A172 (cell line): ENCODE measurements around the gene PIK3CA. TPM values are rescaled to one million over a fixed set of nuclear protein-coding genes. Genes with fewer than 3 reads are reported as not detected.
A peak's percentile ranks its signal among the peaks of the same experiment; 100 is the strongest.

ENCODE experiments used
- DNase-seq: peaks from one replicate; pipeline ENCODE4 v3.0.0-alpha.2; 2015; ENCODE audit warnings: low spot score
- total RNA-seq: library from RNA; depleted of rRNA; stranded (reverse); fragments of >200 nt; shearing (Covaris generic); gene quantifications from 2 replicates; pipeline ENCODE4 v1.2.3, GENCODE V29; 2014

Gene PIK3CA
- total RNA-seq, 1 experiment from 2014 or later, result 23.1 TPM

DNA sequence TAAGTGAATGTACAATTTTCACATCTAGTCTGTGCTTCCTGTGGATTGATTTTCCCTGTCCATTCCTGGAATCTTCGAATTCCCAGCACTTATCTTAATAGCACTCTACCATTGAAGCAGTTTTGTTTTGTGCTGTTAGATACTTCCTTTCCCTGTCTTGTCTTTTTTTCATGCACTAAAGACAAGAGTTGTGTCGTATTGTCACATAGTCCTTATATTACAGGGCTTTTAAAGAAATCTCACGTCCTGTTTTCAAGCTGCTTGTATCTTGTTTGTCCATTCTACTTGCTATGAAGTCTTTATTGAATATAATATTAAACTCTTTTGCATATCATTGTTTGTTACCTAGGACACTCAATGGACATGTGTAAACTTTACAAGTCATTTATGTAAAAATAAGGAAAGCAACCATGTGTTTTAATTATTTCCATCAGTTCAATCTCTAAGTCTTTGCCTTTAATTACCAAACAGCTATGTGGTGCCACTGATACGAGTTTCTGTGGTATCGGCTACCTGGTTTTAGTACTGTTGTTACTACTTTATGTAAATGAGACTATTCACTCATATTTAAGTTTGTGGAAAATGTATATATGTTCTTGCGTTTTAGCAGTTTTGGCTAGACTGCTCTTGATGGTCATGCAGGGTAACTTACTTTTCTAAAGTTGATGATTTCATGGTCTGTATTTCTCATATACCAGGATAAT, 10.3 kb downstream of the PIK3CA start:
- DNase-seq, result no peak

DNA sequence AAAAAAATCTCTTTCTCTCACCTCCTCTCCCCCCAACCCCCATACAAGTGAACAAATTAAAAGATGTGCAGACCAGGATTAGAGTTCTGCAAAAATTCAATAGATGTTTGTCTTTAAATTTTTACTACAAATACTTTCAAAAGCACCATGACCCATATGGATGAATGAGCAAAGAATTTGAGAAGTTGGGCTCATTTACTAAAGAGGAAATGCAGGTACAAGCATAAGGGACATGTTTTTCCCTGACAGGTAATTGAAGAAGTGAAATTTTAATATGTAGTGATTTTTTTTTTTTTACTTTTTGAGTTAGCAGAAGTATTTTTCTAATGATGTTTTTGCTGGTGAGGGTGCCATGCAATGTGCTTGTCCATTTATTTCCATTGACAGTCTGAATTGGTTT, 15.3 kb downstream of the PIK3CA start:
- DNase-seq, result no peak

DNA sequence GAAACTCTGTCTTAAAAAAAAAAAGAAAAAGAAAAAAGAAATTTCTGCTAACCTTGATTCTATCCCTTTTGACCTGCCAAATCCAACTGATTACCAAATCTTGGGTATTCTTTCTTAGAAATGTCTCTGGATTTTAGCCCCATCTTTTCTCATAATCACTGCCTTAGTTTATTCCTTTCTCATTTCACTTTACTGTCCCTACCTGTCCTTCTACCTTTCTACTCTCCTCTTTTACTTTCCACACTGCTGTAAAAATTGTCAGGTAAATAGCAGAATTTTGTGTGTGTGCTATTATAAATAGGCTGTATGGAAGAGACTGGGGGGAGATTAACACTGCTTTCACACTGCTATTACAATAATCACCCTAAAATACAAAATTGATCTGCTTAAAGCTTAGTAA, 16.7 kb downstream of the PIK3CA start:
- no peak for DNase-seq

DNA sequence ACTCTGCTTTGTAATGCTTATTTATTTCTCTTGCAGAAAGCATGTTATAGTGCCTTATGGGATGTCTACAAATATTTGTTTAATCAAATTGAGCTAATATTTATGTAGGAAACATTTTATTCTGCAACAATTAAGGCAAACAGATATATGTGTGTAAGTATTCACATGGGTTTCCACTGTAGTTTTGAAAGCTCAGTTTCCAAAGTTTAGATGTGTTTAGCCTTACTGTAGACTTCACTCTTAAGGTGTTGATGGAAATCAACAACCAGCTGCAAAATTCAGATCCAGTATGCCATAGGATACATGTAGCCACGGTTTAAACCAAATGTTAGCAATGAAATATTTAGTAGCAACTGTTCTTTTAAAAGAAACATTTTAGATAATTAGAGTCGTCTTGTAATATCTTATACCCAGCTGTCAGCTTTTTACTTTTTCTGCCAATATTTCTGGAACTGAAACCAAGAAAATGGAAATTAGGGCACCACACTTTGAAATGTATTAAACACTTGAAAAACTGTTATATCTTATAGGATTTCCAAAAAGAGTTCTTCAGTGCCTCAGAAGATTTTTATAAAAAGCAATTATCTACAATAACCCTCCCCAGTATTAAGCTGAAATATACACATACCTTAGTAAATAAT, 18.5 kb downstream of the PIK3CA start:
- no peak for DNase-seq

DNA sequence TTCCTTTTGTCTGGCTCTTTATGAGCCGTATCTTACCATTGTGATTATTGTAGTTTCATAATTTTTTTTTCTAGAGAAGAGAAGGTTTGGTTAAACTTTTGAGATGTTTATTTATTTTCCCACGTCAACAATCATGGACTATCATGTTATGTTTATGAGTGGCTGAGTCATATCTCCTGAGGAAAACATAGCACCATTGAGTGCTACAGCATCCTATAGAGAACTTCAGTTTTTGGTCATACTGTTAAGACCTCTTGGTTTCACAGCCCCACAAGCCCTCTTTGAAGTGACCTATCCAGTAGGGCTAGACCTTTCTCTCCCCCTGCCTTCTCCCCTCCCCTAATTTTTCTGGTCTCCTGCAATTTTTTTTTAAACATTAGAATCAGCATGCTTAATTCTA, 20.8 kb downstream of the PIK3CA start:
- DNase-seq, result no peak

DNA sequence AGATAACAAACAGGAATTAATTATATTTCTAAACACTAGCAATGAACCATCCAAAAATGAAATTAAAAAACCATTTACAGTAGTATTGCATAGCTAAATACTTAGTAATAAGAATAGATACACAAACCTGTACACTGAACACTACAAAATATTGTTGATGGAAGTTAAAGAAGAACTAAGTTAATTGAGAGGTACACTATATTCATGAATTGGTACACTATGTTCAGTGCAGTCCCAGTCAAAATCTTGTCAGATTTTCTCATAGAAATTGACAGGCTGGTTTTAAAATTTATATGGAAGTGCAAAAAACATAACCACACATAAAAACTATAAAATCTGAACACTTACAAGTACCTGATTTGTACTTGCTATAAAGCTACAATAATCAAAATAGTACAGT, 24.4 kb downstream of the PIK3CA start:
- no peak for DNase-seq

DNA sequence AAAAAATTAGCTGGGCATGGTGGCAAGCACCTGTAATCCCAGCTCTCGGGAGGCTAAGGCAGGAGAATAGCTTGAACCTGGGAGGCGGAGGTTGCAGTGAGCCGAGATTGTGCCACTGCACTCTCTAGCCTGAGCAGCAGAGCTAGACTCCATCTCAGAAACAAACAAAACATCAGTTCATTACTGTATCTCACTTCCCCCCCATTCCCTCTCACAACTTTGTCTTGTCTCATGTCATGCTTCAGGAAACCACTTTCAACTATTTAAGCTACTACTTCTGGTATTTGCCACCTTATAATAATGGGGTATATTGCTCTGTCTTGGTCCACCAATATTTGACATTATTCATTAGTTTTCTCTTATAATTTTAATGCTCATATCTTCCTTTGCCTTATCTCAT, 26.2 kb downstream of the PIK3CA start:
- DNase-seq, result no peak

DNA sequence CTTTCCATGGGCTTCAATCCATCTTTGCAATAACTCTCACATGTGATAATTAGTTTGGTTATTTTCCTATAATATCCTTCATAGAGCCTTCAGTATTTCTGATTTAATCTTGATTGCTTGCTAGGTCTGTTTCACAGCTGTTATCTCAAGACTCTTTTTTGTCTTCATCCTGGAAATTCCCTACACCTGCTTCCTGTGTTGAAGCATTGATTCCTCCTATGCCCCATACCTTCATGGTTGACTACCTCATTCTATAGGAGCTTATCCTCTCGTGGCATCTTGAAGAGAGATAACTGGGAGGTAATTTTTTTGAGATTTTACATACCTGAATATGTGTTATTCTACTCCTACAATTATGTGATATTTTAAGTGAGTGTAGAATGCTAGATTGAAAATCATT, 26.7 kb downstream of the PIK3CA start:
- no peak for DNase-seq

DNA sequence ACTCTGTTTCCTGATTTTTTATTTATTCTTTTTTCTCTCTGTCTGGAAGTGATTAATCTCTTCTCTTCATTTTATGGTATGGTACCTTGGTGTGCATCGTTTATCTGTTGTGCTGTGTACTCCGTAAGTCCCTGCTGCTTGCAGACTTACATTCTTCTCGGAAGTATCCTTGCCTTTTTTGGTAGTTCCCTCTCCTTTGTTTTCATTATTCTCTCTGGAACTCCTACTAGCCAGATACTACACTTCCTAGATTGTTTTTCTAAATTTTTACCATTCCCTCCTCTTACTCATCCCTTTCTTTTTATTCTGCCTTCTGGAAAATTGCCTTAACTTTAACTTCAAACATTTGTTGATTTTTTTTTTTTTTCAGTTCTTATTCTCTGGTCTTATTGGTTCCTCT, 27.2 kb downstream of the PIK3CA start:
- no peak for DNase-seq

DNA sequence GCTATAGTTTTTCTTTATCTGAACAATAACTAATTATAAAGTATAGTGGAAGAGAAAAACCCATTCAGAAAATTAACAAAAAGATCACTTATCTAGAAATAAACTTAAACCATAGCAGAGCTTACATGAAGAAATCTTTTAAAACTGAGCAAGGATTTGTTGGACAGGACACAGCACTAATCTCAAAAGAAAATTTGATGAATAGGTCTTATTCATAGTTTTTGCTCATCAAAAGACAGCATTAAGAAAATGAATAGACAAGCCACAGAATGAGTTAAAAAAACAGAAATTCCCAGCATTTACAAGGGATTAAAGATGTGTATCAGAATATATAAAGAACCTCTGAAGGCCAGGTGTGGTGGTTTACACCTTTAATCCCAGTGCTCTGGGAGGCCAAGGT, 29.5 kb downstream of the PIK3CA start:
- no peak for DNase-seq

DNA sequence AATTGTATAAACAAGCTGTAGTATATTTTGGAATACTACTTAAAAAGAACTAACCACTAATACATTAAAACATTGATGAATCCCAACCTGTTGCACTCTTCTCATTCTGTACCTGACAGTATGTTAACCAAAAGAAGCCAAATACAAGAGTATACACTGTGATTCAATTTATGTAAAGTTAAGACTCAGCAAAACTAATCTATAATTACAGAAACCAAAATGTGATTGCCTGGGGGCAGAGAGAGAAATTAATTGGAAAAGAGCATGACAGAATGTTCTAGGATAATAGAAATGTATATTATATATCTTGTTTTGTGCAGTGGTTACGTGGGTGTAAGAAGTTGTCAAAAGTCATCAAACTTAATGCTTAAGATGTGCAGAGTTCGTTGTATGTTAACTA, 31.1 kb downstream of the PIK3CA start:
- no peak for DNase-seq

DNA sequence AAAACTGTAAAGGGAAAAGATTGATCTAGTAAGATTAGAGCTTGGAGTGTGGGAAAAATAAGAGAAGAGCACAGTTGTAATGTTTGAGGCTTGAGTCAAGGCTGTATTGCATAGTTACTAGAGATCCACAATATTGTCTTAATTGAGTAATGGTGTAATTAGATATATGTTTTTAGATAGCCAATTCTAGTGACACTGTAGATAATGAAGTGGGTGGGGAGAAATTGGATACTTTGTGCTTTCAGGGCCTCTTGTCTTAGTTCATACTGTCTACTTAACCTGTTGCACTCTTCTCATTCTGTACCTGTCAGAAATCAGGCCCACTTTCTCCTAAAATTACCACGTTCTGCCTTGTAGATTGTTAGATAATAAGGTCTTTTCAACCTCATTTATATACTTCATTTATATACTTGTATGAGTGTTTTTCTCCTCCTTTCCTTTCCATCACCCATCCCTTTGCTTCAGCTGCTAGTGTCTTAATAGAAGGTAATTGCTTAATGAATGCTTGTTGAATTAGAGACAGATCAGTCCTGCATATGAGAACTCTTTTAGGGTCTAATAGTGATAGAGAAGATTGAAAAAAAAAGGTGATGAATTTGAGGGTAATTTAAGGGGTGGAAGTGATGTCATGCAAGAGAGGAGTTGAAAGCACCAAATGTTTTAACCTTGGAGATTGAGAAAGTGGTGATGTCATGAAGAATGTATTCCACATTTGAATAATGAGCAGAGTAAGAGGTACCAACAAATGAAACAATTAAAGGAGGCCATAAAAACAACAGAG, 32.0 kb downstream of the PIK3CA start:
- no peak for DNase-seq

DNA sequence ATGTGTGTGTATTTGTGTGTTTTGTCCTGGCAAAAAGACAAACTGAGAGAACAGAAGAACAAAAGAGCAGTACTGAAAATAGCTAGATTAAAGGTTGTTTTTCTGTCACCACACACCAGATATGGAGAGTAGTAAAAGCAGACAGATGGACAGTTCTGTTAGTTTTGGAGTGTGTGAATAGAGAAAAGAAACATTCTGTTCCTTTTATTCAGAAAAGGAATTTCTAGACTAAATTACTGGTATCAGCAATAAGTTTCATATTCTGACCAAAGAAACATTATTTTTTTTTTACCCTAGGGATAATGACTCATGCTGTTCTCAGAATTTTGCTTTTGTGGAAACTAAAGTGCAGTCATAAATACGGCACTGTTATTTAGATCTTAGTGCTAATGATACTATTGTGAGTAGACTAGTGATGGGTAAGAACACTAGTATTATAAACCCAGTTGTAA, 32.9 kb downstream of the PIK3CA start:
- DNase-seq, result no peak

DNA sequence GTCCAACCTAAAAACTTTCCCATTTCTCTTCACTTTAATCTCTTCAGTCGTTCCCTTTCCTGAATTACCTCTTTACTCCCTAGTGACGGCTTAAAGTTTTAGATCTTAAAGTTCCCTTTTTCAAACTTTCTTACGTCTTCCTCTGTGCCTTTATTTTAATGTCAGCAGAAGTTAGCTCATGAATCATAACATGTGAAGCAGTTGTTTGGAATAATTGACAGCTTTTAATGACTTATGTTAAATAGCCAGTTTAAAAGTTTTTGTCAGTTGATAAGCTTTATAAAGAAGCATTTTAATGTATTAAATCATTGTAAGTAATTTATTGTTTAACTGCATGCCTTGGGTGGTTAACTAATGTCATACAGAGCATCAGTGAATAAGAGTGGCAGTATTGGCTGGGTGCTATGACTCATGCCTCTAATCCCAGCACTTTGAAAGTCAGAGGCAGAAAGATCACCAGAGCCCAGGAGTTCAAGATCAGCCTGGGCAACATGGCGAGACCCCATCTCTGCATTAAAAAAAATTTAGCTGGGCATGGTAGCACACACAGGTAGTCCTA, 33.9 kb downstream of the PIK3CA start:
- peak; percentile 44 for DNase-seq

DNA sequence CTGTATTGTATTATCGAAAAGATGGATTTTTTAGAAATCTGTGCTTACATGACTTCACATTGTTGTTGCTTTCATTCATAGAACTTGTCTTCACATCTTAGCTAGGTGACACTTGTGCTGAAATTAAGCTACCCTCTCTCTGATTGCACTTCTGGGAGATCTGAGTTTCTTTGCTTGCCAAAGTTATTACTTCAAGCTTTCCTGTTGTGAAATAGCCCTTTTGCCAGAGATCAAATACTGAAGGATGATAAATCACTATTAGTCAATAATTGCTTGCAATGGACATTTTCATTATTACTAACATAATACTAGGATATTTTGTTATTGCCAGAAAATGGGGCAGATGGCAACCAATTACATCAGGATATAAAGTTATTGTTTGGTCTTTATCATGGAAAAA, 34.7 kb downstream of the PIK3CA start:
- no peak for DNase-seq

DNA sequence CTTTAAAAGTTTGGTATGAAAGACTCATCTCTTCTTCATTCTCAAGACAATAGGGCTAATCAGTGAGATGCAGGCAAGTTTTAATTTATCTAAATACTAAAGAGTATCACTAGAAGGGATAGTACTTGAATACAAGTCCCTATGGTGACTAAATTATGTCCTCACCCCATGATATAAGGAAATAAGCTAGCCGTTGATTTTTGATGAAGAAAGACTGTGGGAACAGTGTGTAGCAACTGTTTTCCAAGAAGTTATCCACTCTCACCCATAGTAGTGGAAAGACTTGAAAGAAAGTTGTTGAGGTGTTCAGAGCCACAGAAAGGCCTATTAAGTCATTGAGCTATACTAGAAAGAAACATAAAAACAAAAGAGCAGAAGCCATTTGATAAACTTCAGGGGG, 36.7 kb downstream of the PIK3CA start:
- DNase-seq, result no peak

DNA sequence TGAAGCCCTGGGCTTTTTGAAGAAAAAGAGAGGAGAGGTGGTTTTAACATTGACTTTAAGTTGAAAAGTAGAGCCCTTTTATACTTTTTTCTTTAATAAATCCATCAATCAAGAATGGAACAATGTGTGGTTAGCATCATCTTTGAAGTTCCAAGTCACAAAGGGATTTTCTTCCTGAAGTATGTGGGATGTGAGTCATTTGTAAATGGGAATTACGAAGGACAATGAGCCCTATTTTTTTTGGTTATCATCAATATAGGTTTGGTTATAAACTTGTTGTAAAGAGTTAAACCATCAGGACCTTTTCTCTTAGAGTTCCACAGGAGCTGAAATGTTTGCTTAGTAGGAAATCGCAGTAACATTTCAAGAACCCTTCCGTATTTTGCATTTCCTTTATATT, 38.3 kb downstream of the PIK3CA start:
- no peak for DNase-seq

DNA sequence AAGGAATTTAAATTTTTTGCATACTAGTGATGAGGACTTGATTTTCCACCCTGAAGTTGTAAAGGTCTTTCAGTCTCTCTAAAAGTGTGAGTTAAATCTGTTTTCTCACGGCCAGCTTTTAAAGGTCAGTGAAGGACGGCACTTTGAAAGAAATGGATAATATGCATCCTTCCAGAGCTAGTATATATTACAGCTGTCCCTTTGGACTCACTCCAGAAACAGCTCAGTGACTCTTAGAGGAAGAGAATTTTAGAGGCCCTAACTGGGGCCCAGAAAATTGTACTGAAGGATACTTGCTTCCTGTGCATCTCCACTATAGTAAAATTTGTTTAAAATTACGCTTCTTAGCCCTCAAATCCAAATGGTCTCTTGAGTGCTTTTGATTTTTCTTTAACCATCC, 41.6 kb downstream of the PIK3CA start:
- DNase-seq, result no peak

DNA sequence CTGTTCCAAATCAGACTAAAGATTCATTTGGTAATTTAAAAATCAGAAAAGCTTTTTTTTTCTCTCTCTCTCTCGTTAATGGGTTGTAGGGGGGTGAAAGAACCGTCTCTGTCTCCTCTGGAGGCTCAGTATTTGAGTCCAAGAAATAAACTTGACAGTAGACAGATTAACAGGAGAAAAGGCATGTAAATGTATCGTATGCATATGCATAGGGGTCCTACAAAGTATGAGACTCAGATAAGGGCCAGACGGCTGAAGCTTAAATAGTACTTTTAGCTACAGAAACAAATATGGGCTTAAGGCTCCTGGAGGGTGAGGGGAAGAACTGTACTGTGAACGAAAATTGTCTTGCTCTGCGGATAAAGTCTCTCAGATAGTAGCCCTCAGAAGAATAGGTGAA, 42.4 kb downstream of the PIK3CA start:
- no peak for DNase-seq

DNA sequence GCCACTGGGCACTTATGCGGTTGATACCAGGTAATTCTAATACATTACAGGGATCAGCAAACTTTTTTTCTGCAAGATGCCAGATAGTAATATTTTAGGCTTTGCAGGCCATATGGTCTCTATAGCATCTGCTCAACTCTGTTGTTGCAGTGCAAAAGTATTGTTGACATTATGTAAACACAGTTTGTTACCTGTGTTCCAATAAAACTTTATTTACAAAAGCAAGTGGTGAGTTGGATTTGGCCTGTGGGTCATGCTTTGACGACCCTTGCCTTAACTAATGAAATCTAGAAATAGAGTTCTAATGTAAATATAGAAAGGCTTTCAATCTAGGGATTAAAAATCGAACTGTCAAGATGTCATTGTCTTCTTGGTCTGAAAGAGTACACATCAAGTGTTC, 44.4 kb downstream of the PIK3CA start:
- DNase-seq, result no peak

DNA sequence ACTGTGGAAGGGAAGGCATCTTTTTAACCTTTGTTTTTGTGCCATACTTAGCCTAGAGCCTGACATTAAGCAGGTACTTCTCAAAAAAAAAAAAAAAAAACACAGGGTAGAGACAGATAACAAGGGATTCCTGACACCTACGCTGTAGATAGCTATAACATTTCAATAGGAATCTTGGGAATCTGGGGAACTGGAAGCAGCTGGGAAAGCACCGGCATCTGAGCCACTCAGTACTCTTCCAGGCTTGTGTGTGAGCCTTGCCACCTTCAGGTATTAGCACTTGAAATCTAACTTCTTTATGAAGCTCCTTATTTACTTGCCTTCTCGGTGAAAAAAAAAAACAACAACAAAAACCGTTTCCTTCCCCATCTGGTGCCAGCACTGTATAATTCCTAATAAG, 46.8 kb downstream of the PIK3CA start:
- no peak for DNase-seq

DNA sequence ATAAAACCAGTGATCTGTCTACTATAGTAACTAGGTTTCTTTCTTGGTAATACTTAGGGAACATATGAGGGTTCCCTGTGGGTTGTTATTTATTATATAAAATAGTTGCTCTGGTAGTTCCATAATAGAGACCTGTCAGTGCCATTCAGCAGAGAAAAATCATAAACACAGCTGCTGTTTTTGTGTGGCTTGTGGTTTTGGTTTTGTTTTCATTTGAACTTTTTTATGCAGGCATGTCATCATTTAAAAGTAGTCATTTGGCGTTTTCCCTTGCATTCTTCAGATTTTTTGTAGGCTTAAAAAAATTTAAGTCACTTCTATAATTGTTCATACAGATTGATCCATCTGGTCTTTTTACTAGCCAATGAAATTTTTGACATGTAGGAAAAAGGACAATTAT, 47.9 kb downstream of the PIK3CA start:
- DNase-seq, result peak; percentile 71

DNA sequence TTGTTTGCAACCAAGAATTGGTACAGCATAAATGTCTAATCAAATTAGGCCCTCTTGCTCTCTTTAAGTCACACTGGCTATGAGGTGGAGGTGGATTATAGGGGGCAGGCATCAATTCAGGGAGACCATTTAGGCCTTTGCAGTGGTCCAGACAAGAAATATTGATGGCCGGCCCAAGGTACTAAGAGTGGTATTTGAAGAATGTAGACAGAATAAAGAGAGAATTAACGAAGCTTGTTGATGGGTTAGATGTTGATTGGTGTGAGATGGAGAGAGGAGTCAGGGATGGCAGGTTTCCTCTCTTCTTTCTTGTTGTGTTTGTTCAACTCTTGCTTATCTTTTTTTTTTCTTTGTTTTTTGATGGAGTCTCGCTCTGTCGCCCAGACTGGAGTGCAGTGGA, 48.5 kb downstream of the PIK3CA start:
- DNase-seq, result no peak
